Panc1 (cell line): ENCODE data around the gene CREB1. TPM values are rescaled to one million over a fixed set of nuclear protein-coding genes. Genes with fewer than 3 reads are reported as not detected.
"Not testable (repeated sequence)": the region's sequence is repeated elsewhere in the genome, so short reads cannot be mapped to it uniquely, and the experiment has no call there.

Experiments
- ATAC-seq: fragments of 200-7000 bp; cut with Tn5 transposase; 2 replicates; pipeline ENCODE4 v1.9.1; 2020; ENCODE audit warnings: mild to moderate bottlenecking, moderate library complexity
- BruUV-seq: library from RNA; stranded (reverse); fragments of 400-500 nt; replicated peaks from 2 replicates; lab custom pipeline; 2021; lab: Mats Ljungman, UMichigan
- CTCF ChIA-PET: fragments of 300-600 bp; sonication (Branson Sonifier 250); formaldehyde crosslinking; loops from one replicate; lab custom pipeline; 2022; ENCODE audit warnings: antibody characterized with exemption; lab: Charles Lee
- POLR2A ChIA-PET: fragments of 300-600 bp; sonication (Branson Sonifier 250); formaldehyde crosslinking; loops from one replicate; lab custom pipeline; 2022; ENCODE audit warnings: antibody characterized with exemption; lab: Charles Lee
- DNase-seq: peaks from one replicate; pipeline ENCODE4 v3.0.0-alpha.2; 2010; ENCODE audit warnings: low read depth, low spot score
- H3K27ac ChIP-seq: 2 replicates; pipeline ENCODE4 v1.5.1; 2011; ENCODE audit warnings: mild to moderate bottlenecking, low read length, inconsistent platforms
- H3K27me3 ChIP-seq: fragments of 200-500 bp; sonication (Bioruptor generic); 2 replicates; pipeline ENCODE4 v1.6.0; 2014; ENCODE audit warnings: low read length, inconsistent platforms; ENCODE audit not compliant: control insufficient read depth, insufficient read depth
- H3K36me3 ChIP-seq: fragments of 200-500 bp; sonication (Bioruptor generic); 2 replicates; pipeline ENCODE4 v1.5.1; 2014; ENCODE audit warnings: inconsistent platforms, mild to moderate bottlenecking, low read length, moderate library complexity; ENCODE audit not compliant: control insufficient read depth, insufficient read depth
- H3K4me1 ChIP-seq: 2 replicates; pipeline ENCODE4 v1.5.1; 2011; ENCODE audit warnings: inconsistent platforms, mild to moderate bottlenecking, low read length, moderate library complexity; ENCODE audit not compliant: control insufficient read depth, insufficient read depth
- H3K4me3 ChIP-seq, 2 experiments: 2 replicates each; pipeline ENCODE4 v1.5.1; 2011 to 2012; ENCODE audit warnings: low read depth in 2 of 2, low read length in 2 of 2, mild to moderate bottlenecking in 2 of 2, inconsistent platforms in 1 of 2, moderate library complexity in 1 of 2
- H3K9me3 ChIP-seq: fragments of 200-500 bp; sonication (Bioruptor generic); 2 replicates; pipeline ENCODE4 v1.5.1; 2014; ENCODE audit warnings: low read depth, mild to moderate bottlenecking, inconsistent platforms, low read length, moderate library complexity; ENCODE audit not compliant: control insufficient read depth, insufficient read depth
- CTCF ChIP-seq: fragments of 450-650 bp; IDR thresholded peaks from 2 replicates; pipeline ENCODE4 v1.5.1; 2017; ENCODE audit warnings: mild to moderate bottlenecking
- POLR2AphosphoS5 ChIP-seq: IDR thresholded peaks from 2 replicates; pipeline ENCODE4 v1.6.1; 2012; ENCODE audit warnings: mild to moderate bottlenecking, low read depth, low read length, moderate library complexity
- REST ChIP-seq, 2 experiments: IDR thresholded peaks; 2 replicates each; pipeline ENCODE4 v1.6.1; 2011 to 2012; ENCODE audit warnings: low read depth in 2 of 2, control low read depth in 1 of 2, low read length in 1 of 2, mild to moderate bottlenecking in 1 of 2, moderate library complexity in 1 of 2; ENCODE audit not compliant: insufficient read depth in 1 of 2
- SIN3A ChIP-seq: IDR thresholded peaks from 2 replicates; pipeline ENCODE4 v1.6.1; 2012; ENCODE audit warnings: low read depth, mild to moderate bottlenecking, low read length, moderate library complexity, borderline replicate concordance; ENCODE audit not compliant: insufficient read depth
- TCF7L2 ChIP-seq: IDR thresholded peaks from 2 replicates; pipeline ENCODE4 v1.6.1; 2011; ENCODE audit warnings: mild to moderate bottlenecking, low read depth, low read length, inconsistent platforms
- in situ Hi-C: cut with HindIII; loops from 2 replicates; pipeline ENCODE4 v1.10.0; 2016; ENCODE audit warnings: low sequenced_read_pairs, low pct_unique_long_range_greater_than_20kb
- intact Hi-C: fragments of 100-400 bp; cut with micrococcal nuclease; formaldehyde crosslinking; loops from one replicate; pipeline ENCODE4 v1.10.0; 2022; ENCODE audit not compliant: unreplicated experiment
- total RNA-seq: library from RNA; stranded (reverse); gene quantifications from one replicate; pipeline ENCODE4 v1.2.1, GENCODE V29; 2021; ENCODE audit not compliant: unreplicated experiment

Gene CREB1
- total RNA-seq, 1 experiment from 2014 or later = 31.1 TPM

- intact Hi-C loops (no loop called here), in situ Hi-C loops (no loop called here)
- Histone ChIP-seq H3K27me3 (no peaks in the 10 kb centered on the region), H3K4me1 (no peaks in the 10 kb centered on the region), H3K4me3 (no peak overlapping the region), H3K9me3 (no peaks in the 10 kb centered on the region), H3K36me3 (no peaks in the 10 kb centered on the region), H3K27ac (no peak overlapping the region)
- DNase-seq (no peak), ATAC-seq (no peak)
- BruUV-seq = no TSS peak
- TF ChIP-seq POLR2AphosphoS5 (no peak), CTCF (no peak), SIN3A (no peak), TCF7L2 (no peak), REST (IDR thresholded peaks at IDR 0.05; ENCODE audit: insufficient read depth in 1 of 2, low read depth in 2 of 2, low read length in 1 of 2) (no peak)
- ChIA-PET CTCF (no interaction called here), POLR2A (no interaction called here)
Measured at GRCh38 chr2:207494137-207494536, 35.6 kb upstream of the CREB1 start.

- H3K4me1 ChIP-seq, in situ Hi-C loops, CTCF ChIA-PET, H3K27ac ChIP-seq, H3K4me3 ChIP-seq, H3K36me3 ChIP-seq, ATAC-seq, DNase-seq, BruUV-seq, POLR2A ChIA-PET, H3K27me3 ChIP-seq, H3K9me3 ChIP-seq, intact Hi-C loops: not testable (repeated sequence)
Measured at GRCh38 chr2:207496936-207497335, 32.8 kb upstream of the CREB1 start.

GRCh38 chr2:207497596-207497995, 32.2 kb upstream of the CREB1 start:
- in situ Hi-C loops = no loop called here
- H3K4me3 ChIP-seq = no peak overlapping the region
- no peak for TF ChIP-seq SIN3A
- TF ChIP-seq TCF7L2 = no peak
- no peak for TF ChIP-seq REST (IDR thresholded peaks at IDR 0.05; ENCODE audit: insufficient read depth in 1 of 2, low read depth in 2 of 2, low read length in 1 of 2)
- TF ChIP-seq POLR2AphosphoS5 = no peak
- TF ChIP-seq CTCF = no peak
- intact Hi-C loops = no loop called here
- H3K9me3 ChIP-seq = no peaks in the 10 kb centered on the region
- H3K27ac ChIP-seq = no peak overlapping the region
- POLR2A ChIA-PET = no interaction called here
- BruUV-seq = no TSS peak
- DNase-seq (no peak), ATAC-seq (no peak)
- CTCF ChIA-PET = no interaction called here
- H3K36me3 ChIP-seq = no peaks in the 10 kb centered on the region
- no peaks in the 10 kb centered on the region for H3K4me1 ChIP-seq
- H3K27me3 ChIP-seq = no peaks in the 10 kb centered on the region
